ENCODE measurements around the gene RGS3.

DNA sequence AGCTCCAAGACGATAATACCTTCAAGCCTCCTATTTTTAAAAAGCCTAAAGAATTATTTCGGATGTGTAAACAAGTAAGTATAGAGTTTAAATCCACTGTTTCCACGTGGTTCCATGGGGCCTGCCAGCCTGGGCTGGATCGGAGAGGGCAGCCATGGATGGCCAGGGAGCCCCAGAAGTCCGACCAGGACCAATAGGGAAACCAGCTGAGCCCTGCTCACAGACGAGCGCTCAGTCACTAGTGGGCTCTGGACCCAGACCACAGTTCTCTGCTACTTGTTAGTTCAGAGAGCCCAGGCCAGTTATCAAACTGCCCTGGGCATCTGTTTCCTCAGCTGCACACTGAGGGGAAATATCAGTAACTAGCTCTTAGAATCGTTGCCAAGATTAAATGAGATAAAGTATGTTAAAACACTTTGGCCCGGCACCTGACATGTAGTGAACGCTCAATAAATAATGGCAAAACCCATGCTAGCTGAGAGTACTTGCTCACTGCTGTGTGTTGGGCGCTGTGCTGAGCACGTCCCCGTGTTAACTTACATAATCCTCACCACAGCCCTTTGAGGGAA is 124.8 kb downstream of the RGS3 start:
- no peak for TF ChIP-seq CTCF (IDR thresholded peaks at IDR 0.05; ENCODE audit: low read length)
- no peak for TF ChIP-seq EZH2 (optimal IDR thresholded peaks at IDR 0.05; ENCODE audit: low read depth, low read length)
- TF ChIP-seq EZH2phosphoT487 (IDR thresholded peaks at IDR 0.05; ENCODE audit: low read length) = no peak

Measured in MM.1S (cell line).